IPS-20b (cell line): ENCODE data around the gene PTPRM.

Experiments
- H3K27ac ChIP-seq: one replicate; pipeline ENCODE4 v1.5.1; 2013; ENCODE audit warnings: low read length
- H3K27me3 ChIP-seq: 2 replicates; pipeline ENCODE4 v1.6.1; 2013; ENCODE audit warnings: mild to moderate bottlenecking, low read length, inconsistent platforms; ENCODE audit not compliant: insufficient read depth
- H3K36me3 ChIP-seq: 2 replicates; pipeline ENCODE4 v1.6.1; 2013; ENCODE audit warnings: low read depth, mild to moderate bottlenecking, inconsistent platforms, low read length, moderate library complexity; ENCODE audit not compliant: insufficient read depth
- H3K4me1 ChIP-seq: 2 replicates; pipeline ENCODE4 v1.6.1; 2013; ENCODE audit warnings: mild to moderate bottlenecking, control low read depth, inconsistent platforms, low read length, moderate library complexity; ENCODE audit not compliant: insufficient read depth
- H3K4me3 ChIP-seq: 2 replicates; pipeline ENCODE4 v1.5.1; 2013; ENCODE audit warnings: mild to moderate bottlenecking, low read length, inconsistent platforms
- H3K9ac ChIP-seq: 2 replicates; pipeline ENCODE4 v1.6.1; 2013; ENCODE audit warnings: low read depth, mild to moderate bottlenecking, inconsistent platforms, low read length, moderate library complexity
- H3K9me3 ChIP-seq: 2 replicates; pipeline ENCODE4 v1.6.1; 2013; ENCODE audit warnings: mild to moderate bottlenecking, low read depth, low read length, inconsistent platforms; ENCODE audit not compliant: insufficient read depth

The PTPRM gene

DNA sequence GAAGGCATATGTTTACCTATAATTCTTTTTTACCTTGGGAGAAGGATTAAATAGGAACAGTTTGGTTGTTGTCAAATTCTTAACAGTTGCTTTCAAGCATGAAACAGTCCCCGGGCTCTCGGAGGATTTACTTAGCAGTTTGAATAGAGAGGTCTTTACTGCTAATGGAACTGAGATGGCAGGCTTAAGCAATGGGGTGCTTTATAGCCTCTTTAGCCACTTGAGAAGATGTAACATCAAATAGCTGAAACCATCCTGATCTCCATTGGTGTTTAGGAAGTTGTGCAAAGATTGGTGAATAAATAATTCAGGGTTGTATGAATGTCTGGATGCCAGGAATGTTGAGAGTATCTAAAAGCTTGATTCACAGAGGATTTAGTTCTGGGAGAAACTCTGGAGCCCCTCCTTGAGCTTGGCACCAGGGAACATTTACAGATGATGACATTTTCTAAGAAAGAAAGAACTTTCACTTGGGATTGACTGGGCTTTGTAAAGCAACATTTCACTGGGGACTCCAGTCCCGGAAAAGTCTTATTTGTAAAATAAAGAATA, 51.9 kb downstream of the PTPRM start:
- no peaks in the 10 kb centered on the region for H3K9me3 ChIP-seq
- H3K4me1 ChIP-seq = peaks cover 9% of the 10 kb centered on the region; the same call in 1 of the 2 replicates
- no peak overlapping the region for H3K9ac ChIP-seq
- no peaks in the 10 kb centered on the region for H3K36me3 ChIP-seq
- no peak overlapping the region for H3K4me3 ChIP-seq
- H3K27ac ChIP-seq = no peak overlapping the region
- no peaks in the 10 kb centered on the region for H3K27me3 ChIP-seq

DNA sequence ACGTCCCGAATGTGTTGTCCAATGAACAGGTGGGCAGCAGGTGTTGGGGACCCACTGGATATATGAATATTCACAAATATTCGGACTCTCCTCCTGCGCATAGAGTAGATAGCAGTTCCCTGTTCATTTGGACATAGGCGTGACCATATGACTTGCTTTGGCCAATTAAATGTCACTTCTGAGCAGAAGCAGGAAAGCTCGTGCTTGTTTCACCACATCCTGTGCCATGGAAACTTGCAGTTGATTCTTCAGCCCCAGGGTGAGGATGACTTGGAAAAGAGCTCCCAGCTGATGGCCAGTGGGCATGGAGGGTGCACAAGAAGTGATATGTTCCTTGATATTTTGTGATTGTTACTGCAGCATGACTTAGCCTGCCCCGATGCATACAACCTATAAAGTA, 52.6 kb downstream of the PTPRM start:
- H3K36me3 ChIP-seq = no peaks in the 10 kb centered on the region
- H3K4me1 ChIP-seq = peaks cover 9% of the 10 kb centered on the region; the same call in 1 of the 2 replicates
- H3K9me3 ChIP-seq = no peaks in the 10 kb centered on the region
- no peak overlapping the region for H3K4me3 ChIP-seq
- H3K27me3 ChIP-seq = no peaks in the 10 kb centered on the region
- H3K9ac ChIP-seq = no peak overlapping the region
- H3K27ac ChIP-seq = no peak overlapping the region

DNA sequence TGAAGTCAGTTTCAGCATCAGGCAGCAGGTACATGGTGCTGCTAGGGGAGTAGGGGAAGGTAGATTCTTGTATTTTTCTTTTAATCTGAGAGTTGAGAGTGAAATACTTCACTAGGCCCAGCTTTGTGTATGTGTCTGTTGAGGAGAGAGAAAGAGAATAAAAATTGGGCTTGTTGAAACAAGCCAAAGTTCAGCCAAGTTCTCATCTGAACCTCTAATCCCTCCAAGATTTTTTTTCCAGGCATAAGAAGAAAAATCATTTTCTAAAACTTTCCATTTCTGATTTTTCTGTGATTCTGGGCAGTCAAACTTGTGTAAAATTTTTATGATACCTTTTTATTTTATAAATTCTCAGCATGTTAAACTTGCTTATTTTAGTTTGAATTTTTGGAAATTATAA, 55.6 kb downstream of the PTPRM start:
- H3K27ac ChIP-seq = no peak overlapping the region
- H3K4me3 ChIP-seq = no peak overlapping the region
- no peaks in the 10 kb centered on the region for H3K27me3 ChIP-seq
- H3K9ac ChIP-seq = no peak overlapping the region
- no peaks in the 10 kb centered on the region for H3K9me3 ChIP-seq
- no peaks in the 10 kb centered on the region for H3K36me3 ChIP-seq
- peaks cover 11% of the 10 kb centered on the region; the same call in 1 of the 2 replicates for H3K4me1 ChIP-seq

DNA sequence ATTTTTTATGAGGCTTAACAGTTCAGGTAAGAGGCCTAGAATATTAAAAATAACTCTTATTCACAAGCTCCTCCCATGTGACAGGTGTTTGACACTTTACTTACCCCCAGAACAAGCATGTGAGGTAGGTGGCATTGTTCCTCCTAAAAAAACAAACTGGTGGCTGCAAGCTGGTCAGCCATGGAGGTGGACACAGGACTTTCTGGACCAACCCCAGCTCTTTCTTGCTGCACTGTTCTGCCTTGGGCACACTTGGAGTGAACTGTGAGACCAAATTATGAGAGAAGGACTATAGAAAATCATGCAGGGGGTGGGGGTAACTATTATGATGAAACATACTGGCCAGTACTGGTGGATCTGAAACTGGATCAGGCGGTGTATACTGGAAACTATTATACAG, 56.6 kb downstream of the PTPRM start:
- H3K27ac ChIP-seq = no peak overlapping the region
- no peak overlapping the region for H3K4me3 ChIP-seq
- H3K4me1 ChIP-seq = peaks cover 4% of the 10 kb centered on the region; the same call in 1 of the 2 replicates
- no peaks in the 10 kb centered on the region for H3K36me3 ChIP-seq
- H3K27me3 ChIP-seq = no peaks in the 10 kb centered on the region
- H3K9ac ChIP-seq = no peak overlapping the region
- no peaks in the 10 kb centered on the region for H3K9me3 ChIP-seq

DNA sequence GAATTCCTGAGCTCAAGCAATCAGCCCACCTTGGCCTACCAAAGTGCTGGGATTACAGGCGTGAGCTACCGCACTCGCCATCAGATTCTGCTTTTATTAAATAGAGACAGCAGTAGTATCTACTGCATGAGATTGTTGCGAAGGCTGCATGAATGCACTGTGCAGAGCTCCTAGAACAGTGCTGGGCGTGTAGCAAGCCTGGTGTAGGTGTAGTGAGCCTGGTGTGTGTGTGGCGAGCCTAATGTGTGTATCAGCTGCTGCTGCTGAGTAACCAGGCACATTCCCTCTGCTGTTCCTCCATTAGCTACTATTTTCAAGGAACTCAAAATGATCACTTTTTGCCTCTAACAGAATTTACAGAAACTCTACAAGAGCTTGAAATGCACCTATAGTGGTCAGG, 57.6 kb downstream of the PTPRM start:
- no peak overlapping the region for H3K9ac ChIP-seq
- no peak overlapping the region for H3K4me3 ChIP-seq
- peaks cover 3% of the 10 kb centered on the region; the same call in 1 of the 2 replicates for H3K4me1 ChIP-seq
- no peaks in the 10 kb centered on the region for H3K27me3 ChIP-seq
- H3K36me3 ChIP-seq = no peaks in the 10 kb centered on the region
- H3K9me3 ChIP-seq = no peaks in the 10 kb centered on the region
- H3K27ac ChIP-seq = no peak overlapping the region

DNA sequence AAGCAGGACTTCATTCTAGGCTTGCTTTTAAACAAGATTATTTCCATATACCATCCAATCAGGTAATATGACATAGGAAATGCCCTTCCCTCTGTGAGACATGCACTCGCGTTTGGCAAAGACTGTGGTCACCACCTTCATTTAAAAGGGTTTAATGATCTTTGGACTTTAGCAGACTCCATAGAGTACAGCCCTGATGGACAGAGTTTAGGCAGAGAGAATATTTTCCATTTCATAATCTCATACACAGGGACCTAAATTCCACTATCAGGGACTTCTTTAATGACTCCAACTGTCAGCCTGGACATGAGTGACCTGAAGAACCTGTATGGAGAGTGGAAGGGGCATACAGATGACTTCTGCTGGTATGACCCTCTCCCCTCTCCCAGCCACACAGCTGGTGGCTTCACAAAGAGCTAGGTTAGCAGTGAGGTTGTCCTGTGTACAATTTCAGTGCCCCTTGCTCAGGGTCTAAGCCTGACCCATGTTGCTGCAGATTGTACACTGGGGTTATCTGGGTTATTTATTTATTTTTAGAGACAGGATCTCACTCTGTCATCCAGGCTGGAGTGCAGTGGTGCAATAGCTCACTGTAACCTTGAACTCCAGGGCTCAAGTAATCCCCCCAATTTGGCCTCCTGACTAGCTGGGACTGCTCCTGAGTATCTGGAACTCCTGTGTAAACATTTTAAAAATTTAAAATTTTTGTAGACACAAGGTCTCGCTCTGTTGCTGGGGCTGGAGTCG, 59.2 kb downstream of the PTPRM start:
- no peak overlapping the region for H3K4me3 ChIP-seq
- H3K9me3 ChIP-seq = no peaks in the 10 kb centered on the region
- peaks cover 3% of the 10 kb centered on the region; the same call in 1 of the 2 replicates for H3K4me1 ChIP-seq
- no peaks in the 10 kb centered on the region for H3K27me3 ChIP-seq
- H3K9ac ChIP-seq = no peak overlapping the region
- no peaks in the 10 kb centered on the region for H3K36me3 ChIP-seq
- H3K27ac ChIP-seq = no peak overlapping the region

DNA sequence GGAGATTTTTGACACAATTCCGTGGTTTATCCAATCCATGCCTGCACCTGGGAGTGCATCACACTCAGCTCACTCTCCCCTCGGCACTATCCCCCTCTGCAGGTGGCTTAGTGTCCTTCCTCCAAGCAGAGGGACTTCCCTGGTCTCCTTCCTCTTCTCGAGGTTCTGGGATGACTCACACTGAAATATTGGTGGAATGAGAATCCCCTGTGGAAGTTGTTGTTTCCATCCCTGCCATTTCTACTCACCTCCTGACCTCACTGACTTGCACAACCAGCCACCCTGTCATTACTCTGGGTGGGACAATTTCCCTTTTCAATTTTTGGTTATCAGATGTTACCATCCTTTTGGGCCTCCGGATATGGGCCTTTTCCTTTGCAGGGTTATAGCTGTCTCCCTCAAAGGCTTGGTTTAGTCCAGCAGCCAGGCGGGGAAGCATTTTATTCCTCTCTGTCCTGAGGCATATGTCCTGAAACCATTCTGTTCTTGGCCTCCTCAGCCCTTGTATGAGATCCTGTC, 59.9 kb downstream of the PTPRM start:
- H3K27me3 ChIP-seq = no peaks in the 10 kb centered on the region
- no peaks in the 10 kb centered on the region for H3K36me3 ChIP-seq
- H3K4me3 ChIP-seq = no peak overlapping the region
- H3K4me1 ChIP-seq = peaks cover 3% of the 10 kb centered on the region; the same call in 1 of the 2 replicates
- no peak overlapping the region for H3K9ac ChIP-seq
- no peak overlapping the region for H3K27ac ChIP-seq
- H3K9me3 ChIP-seq = no peaks in the 10 kb centered on the region

DNA sequence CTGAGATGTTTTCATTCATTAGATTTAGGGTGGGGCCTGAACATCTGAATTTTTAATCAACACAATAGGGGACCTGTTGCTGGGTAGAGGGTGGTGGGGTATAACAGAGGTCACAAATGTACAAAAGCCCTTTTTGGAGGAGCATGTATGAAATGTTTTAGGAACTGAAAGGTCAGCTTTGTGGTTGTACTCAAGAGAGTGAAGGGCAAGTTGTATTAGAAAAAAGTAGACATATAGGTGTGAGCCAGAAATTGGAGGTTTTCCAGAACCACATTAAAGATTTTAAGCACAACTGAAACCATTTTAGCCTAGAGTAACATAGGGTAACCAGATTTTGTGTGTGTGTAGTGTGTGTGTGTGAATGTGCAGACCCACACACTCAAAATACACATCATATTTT, 62.3 kb downstream of the PTPRM start:
- Histone ChIP-seq H3K9me3 (no peaks in the 10 kb centered on the region), H3K27me3 (no peaks in the 10 kb centered on the region), H3K36me3 (no peaks in the 10 kb centered on the region), H3K4me3 (no peak overlapping the region), H3K4me1 (peaks cover 3% of the 10 kb centered on the region; the same call in 1 of the 2 replicates), H3K27ac (no peak overlapping the region), H3K9ac (no peak overlapping the region)

DNA sequence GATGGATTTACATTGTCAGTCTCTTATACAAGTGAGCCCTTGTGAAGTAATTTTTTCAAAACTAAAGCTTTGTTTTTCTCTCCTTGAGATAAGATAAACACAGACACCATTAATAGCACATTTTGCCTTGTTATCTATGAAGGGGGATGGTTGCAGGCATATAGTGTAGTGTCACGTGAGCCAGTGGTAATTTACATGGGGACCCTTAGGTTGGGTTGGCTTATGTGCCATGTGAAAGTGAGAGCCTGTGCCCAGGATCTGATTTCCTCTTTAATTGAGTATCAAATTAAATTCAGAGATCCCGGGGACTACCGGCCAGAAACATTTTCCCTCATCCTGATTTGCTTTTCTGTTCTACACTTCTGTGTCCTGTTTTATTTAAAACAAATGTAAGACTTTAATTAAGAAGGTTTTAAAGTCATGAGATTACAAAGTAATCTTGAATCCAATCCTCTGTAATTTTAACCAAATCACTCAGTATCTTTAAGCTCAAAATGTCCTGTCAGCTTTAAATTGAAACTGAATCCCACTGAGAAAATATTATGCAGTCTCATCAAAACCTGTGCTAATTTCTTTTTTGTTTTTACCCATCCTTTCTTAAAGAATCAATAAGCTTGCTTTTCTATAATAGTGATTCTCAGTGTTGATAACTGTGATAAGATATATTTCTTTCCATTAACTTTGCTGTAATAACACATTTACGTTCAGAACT, 63.8 kb downstream of the PTPRM start:
- H3K4me3 ChIP-seq = no peak overlapping the region
- H3K9ac ChIP-seq = no peak overlapping the region
- peaks cover 3% of the 10 kb centered on the region; the same call in 1 of the 2 replicates for H3K4me1 ChIP-seq
- no peaks in the 10 kb centered on the region for H3K36me3 ChIP-seq
- H3K9me3 ChIP-seq = no peaks in the 10 kb centered on the region
- H3K27ac ChIP-seq = no peak overlapping the region
- no peaks in the 10 kb centered on the region for H3K27me3 ChIP-seq

DNA sequence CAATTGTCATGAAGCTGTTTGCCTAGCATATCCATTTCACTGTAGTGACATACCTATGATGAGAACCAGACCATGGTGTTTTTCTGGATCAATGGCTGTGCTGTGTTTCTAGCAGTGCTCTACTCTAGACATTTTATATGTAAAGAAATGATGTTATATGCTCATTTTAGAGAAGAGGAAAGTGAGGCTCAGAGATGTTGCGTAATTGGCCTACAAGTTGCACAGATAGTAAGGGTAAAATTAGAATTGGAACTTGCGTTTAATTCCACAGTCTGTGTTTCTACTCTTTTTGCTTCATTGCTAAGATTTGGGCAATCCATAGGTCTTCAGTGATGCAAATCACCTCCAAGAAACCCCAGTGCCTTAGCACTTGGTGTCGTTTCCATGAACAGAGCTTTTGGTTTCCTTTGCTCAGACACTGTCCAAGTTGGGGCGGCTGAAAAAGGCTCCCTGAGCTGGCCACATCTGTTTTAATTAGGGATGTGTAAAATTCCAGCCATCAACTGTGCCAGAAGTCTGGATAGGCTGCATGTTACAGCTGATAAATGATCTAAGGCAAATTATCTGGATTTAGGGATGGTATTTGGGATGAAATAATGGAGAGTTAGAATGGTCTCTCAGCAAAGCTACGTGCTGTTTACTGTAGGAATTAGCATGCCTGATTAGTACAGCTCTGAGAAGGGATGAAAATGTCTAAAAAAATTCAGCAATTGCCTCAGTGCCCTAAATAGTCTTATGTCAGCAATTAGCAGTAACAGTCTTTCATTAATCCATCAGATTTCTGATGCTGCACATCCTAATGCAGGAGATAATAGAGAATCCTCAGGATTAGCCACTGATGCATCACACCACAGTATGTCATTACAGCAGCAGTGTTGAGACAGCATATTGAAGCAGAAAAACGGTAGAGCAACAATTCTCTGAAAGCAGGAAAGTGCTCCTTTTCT, 65.3 kb downstream of the PTPRM start:
- H3K27me3 ChIP-seq = no peaks in the 10 kb centered on the region
- H3K4me1 ChIP-seq = no peaks in the 10 kb centered on the region
- no peaks in the 10 kb centered on the region for H3K9me3 ChIP-seq
- H3K4me3 ChIP-seq = no peak overlapping the region
- H3K36me3 ChIP-seq = no peaks in the 10 kb centered on the region
- H3K27ac ChIP-seq = no peak overlapping the region
- H3K9ac ChIP-seq = no peak overlapping the region

DNA sequence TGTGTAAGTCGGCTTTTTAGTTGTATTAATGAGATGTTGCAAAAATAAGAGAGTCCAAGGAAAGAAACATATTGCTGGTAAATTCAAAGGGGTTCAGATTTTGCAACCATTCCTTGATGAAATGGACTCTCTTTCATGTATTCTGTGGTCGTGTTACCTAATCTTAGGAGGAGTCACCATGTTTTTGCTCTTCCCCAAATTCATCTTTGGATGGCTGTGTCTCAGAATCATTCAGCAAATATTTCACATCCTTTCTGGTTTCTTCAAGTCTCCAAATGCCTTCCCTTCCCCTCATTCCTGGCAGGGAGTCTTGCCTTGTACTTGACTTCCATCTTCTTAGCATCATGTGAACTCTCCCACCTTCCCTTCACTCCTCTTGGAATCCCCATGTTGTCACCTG, 66.1 kb downstream of the PTPRM start:
- no peak overlapping the region for H3K9ac ChIP-seq
- no peaks in the 10 kb centered on the region for H3K9me3 ChIP-seq
- no peaks in the 10 kb centered on the region for H3K36me3 ChIP-seq
- no peaks in the 10 kb centered on the region for H3K4me1 ChIP-seq
- no peak overlapping the region for H3K27ac ChIP-seq
- H3K27me3 ChIP-seq = no peaks in the 10 kb centered on the region
- no peak overlapping the region for H3K4me3 ChIP-seq
